ENCODE data around the gene SLC43A1.

SLC43A1 gene

GRCh38 chr11:57504511-57504910 is 11.0 kb downstream of the SLC43A1 start:
- H3K36me3 ChIP-seq (ENCODE audit: control insufficient read depth, insufficient read depth, low read length) = no peaks in the 10 kb centered on the region
- H3K27ac ChIP-seq = no peak overlapping the region
- no peaks in the 10 kb centered on the region for H3K79me2 ChIP-seq
- no peak overlapping the region for H3K9ac ChIP-seq
- TF ChIP-seq, protein P1, sequence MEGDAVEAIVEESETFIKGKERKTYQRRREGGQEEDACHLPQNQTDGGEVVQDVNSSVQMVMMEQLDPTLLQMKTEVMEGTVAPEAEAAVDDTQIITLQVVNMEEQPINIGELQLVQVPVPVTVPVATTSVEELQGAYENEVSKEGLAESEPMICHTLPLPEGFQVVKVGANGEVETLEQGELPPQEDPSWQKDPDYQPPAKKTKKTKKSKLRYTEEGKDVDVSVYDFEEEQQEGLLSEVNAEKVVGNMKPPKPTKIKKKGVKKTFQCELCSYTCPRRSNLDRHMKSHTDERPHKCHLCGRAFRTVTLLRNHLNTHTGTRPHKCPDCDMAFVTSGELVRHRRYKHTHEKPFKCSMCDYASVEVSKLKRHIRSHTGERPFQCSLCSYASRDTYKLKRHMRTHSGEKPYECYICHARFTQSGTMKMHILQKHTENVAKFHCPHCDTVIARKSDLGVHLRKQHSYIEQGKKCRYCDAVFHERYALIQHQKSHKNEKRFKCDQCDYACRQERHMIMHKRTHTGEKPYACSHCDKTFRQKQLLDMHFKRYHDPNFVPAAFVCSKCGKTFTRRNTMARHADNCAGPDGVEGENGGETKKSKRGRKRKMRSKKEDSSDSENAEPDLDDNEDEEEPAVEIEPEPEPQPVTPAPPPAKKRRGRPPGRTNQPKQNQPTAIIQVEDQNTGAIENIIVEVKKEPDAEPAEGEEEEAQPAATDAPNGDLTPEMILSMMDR (IDR thresholded peaks at IDR 0.05) = no peak
- no peak overlapping the region for H3K4me2 ChIP-seq (ENCODE audit: low read length)
- no peak overlapping the region for H3K4me3 ChIP-seq (ENCODE audit: low read depth, low read length)
- H2AFZ ChIP-seq = no peak overlapping the region
- no peaks in the 10 kb centered on the region for H3K9me3 ChIP-seq (ENCODE audit: control insufficient read depth, low read length)
- H3K4me1 ChIP-seq = no peaks in the 10 kb centered on the region
- H3K27me3 ChIP-seq (ENCODE audit: control insufficient read depth, insufficient read depth, low read length) = no peaks in the 10 kb centered on the region

GRCh38 chr11:57502870-57503269 is 12.6 kb downstream of the SLC43A1 start:
- no peak overlapping the region for H3K4me3 ChIP-seq (ENCODE audit: low read depth, low read length)
- H3K27me3 ChIP-seq (ENCODE audit: control insufficient read depth, insufficient read depth, low read length) = no peaks in the 10 kb centered on the region
- H3K9ac ChIP-seq = no peak overlapping the region
- no peak overlapping the region for H2AFZ ChIP-seq
- no peak overlapping the region for H3K4me2 ChIP-seq (ENCODE audit: low read length)
- peaks cover 2% of the 10 kb centered on the region for H3K4me1 ChIP-seq
- no peaks in the 10 kb centered on the region for H3K36me3 ChIP-seq (ENCODE audit: control insufficient read depth, insufficient read depth, low read length)
- TF ChIP-seq, protein P1 (IDR thresholded peaks at IDR 0.05) = no peak
- no peak overlapping the region for H3K27ac ChIP-seq
- H3K79me2 ChIP-seq = no peaks in the 10 kb centered on the region
- no peaks in the 10 kb centered on the region for H3K9me3 ChIP-seq (ENCODE audit: control insufficient read depth, low read length)

DNA sequence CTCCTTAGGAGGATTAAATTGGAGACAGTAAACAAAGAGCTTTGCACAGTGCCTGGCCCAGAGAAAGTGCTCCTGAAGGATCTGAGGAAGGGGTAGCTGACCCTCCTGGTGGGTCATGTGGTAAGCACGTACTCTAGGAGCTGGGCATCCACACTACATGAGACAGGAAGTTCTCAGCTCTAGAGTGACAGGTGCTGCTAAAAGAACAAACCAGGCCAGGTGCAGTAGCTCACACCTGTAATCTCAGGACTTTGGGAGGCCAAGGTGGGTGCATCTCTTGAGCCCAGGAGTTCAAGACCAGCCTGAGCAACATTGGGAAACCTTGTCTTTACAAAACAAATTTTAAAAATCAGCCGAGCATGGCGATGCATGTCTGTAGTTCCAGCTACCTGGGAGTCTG is 13.1 kb downstream of the SLC43A1 start:
- Histone ChIP-seq H3K27me3 (ENCODE audit: control insufficient read depth, insufficient read depth, low read length) (no peaks in the 10 kb centered on the region), H3K79me2 (no peaks in the 10 kb centered on the region), H3K9me3 (ENCODE audit: control insufficient read depth, low read length) (no peaks in the 10 kb centered on the region), H3K4me2 (ENCODE audit: low read length) (no peak overlapping the region), H3K4me3 (ENCODE audit: low read depth, low read length) (no peak overlapping the region), H3K27ac (no peak overlapping the region), H3K36me3 (ENCODE audit: control insufficient read depth, insufficient read depth, low read length) (no peaks in the 10 kb centered on the region), H2AFZ (no peak overlapping the region), H3K9ac (no peak overlapping the region), H3K4me1 (peaks cover 2% of the 10 kb centered on the region)
- TF ChIP-seq, protein P1 (IDR thresholded peaks at IDR 0.05) = no peak

DNA sequence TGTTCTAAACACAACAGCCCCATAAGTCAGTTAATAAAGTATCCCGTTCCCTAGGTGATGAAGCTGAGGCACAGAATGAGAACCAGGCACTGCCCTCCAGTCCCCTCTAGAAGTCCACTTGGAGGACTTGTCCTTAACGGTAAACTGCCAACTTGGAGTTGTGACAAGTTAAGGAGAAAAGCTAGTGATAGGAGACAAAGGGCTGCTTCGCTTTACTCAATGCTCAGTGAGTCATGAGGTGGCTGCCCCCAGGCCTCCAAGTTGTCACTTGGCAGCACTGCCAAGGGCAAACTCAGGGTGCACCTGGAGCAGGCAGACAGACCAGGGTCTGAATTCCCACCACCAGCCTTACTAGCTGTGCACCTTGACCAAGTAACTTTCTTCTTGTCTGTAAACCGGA is 13.5 kb downstream of the SLC43A1 start:
- Histone ChIP-seq H3K4me2 (ENCODE audit: low read length) (no peak overlapping the region), H3K79me2 (no peaks in the 10 kb centered on the region), H3K4me1 (peaks cover 2% of the 10 kb centered on the region), H3K9me3 (ENCODE audit: control insufficient read depth, low read length) (no peaks in the 10 kb centered on the region), H3K36me3 (ENCODE audit: control insufficient read depth, insufficient read depth, low read length) (no peaks in the 10 kb centered on the region), H3K27ac (no peak overlapping the region), H3K27me3 (ENCODE audit: control insufficient read depth, insufficient read depth, low read length) (no peaks in the 10 kb centered on the region), H2AFZ (no peak overlapping the region), H3K9ac (no peak overlapping the region), H3K4me3 (ENCODE audit: low read depth, low read length) (no peak overlapping the region)
- TF ChIP-seq, protein P1 (IDR thresholded peaks at IDR 0.05) = no peak

GRCh38 chr11:57500926-57501325 is 14.6 kb downstream of the SLC43A1 start:
- TF ChIP-seq, protein P1 (IDR thresholded peaks at IDR 0.05) = no peak

More at GRCh38 chr11:57500926-57501325, 14.6 kb downstream of the SLC43A1 start:
- no peaks in the 10 kb centered on the region for H3K36me3 ChIP-seq (ENCODE audit: control insufficient read depth, insufficient read depth, low read length)
- no peaks in the 10 kb centered on the region for H3K79me2 ChIP-seq
- H3K4me3 ChIP-seq (ENCODE audit: low read depth, low read length) = no peak overlapping the region
- peaks cover 2% of the 10 kb centered on the region for H3K4me1 ChIP-seq
- no peak overlapping the region for H3K4me2 ChIP-seq (ENCODE audit: low read length)
- H3K9me3 ChIP-seq (ENCODE audit: control insufficient read depth, low read length) = no peaks in the 10 kb centered on the region
- H2AFZ ChIP-seq = no peak overlapping the region
- H3K9ac ChIP-seq = no peak overlapping the region
- no peak overlapping the region for H3K27ac ChIP-seq
- H3K27me3 ChIP-seq (ENCODE audit: control insufficient read depth, insufficient read depth, low read length) = no peaks in the 10 kb centered on the region

Measured in parathyroid adenoma (tissue), 2 donors.